Measurements from ENCODE around the gene PCNX2. TPM values are rescaled to one million over a fixed set of nuclear protein-coding genes. Genes with fewer than 3 reads are reported as not detected.

PCNX2 gene
- polyA plus RNA-seq, 1 donor (not counting 4 experiments of a cell fraction or from before 2014, with no cell fraction given) = 18.0 TPM

GRCh38 chr1:232992227-232992626 is 303.3 kb downstream of the PCNX2 start:
- dilution Hi-C loops (cut with MboI; ENCODE audit: extremely low pct_ligation_motif_present, low sequenced_read_pairs) = no loop called here

GRCh38 chr1:232991238-232991637 is 304.3 kb downstream of the PCNX2 start:
- no peak overlapping the region for H3K4me3 ChIP-seq (ENCODE audit: control insufficient read depth in 2 of 3, extremely low read depth in 1 of 3, insufficient read depth in 2 of 3, low read depth in 1 of 3, low read length in 3 of 3)
- FAIRE-seq (no peak), DNase-seq (ENCODE audit: low read depth, low spot score) (no peak)
- H3K27me3 ChIP-seq (ENCODE audit: control insufficient read depth, extremely low read depth, insufficient read depth, low read length) = no peaks in the 10 kb centered on the region
- dilution Hi-C loops (cut with MboI; ENCODE audit: extremely low pct_ligation_motif_present, low sequenced_read_pairs) = no loop called here
- H3K36me3 ChIP-seq (ENCODE audit: control insufficient read depth in 2 of 2, extremely low read depth in 1 of 2, insufficient read depth in 2 of 2, low read length in 2 of 2) = peaks cover 0 to 25% of the 10 kb centered on the region in 2 experiments
- H3K27ac ChIP-seq (ENCODE audit: control insufficient read depth, insufficient read depth, low read length) = no peak overlapping the region
- H4K20me1 ChIP-seq (ENCODE audit: control insufficient read depth, extremely low read depth, insufficient read depth, low read length) = no peaks in the 10 kb centered on the region
- H3K9ac ChIP-seq (ENCODE audit: control insufficient read depth, extremely low read depth, insufficient read depth, low read length) = no peak overlapping the region
- H3K9me3 ChIP-seq (ENCODE audit: control insufficient read depth, low read depth, low read length) = peaks cover 6% of the 10 kb centered on the region
- no peak overlapping the region for H3K4me2 ChIP-seq (ENCODE audit: control insufficient read depth, extremely low read depth, insufficient read depth, low read depth, low read length)
- no peak for TF ChIP-seq EZH2 (IDR thresholded peaks at IDR 0.05; ENCODE audit: low read length)
- no peak for TF ChIP-seq CTCF (optimal IDR thresholded peaks at IDR 0.05 in 1 of 3, IDR thresholded peaks at IDR 0.05 in 1 of 3, conservative IDR thresholded peaks at IDR 0.05 in 1 of 3; ENCODE audit: extremely low read depth in 1 of 3, insufficient read depth in 2 of 3, low read length in 3 of 3)
- no peak overlapping the region for H2AFZ ChIP-seq (ENCODE audit: control insufficient read depth, low read length)
- H3K9me1 ChIP-seq (ENCODE audit: control insufficient read depth, extremely low read depth, insufficient read depth, low read length) = no peaks in the 10 kb centered on the region
- no peaks in the 10 kb centered on the region for H3K79me2 ChIP-seq (ENCODE audit: control insufficient read depth, insufficient read depth, low read length)
- peaks cover 13% of the 10 kb centered on the region for H3K4me1 ChIP-seq (ENCODE audit: control insufficient read depth, extremely low read depth, insufficient read depth, low read length)

More at GRCh38 chr1:232992227-232992626, 303.3 kb downstream of the PCNX2 start:
- no peaks in the 10 kb centered on the region for H3K27me3 ChIP-seq (ENCODE audit: control insufficient read depth, extremely low read depth, insufficient read depth, low read length)
- H3K36me3 ChIP-seq (ENCODE audit: control insufficient read depth in 2 of 2, extremely low read depth in 1 of 2, insufficient read depth in 2 of 2, low read length in 2 of 2) = peaks cover 0 to 25% of the 10 kb centered on the region in 2 experiments
- no peaks in the 10 kb centered on the region for H3K9me1 ChIP-seq (ENCODE audit: control insufficient read depth, extremely low read depth, insufficient read depth, low read length)
- H3K9ac ChIP-seq (ENCODE audit: control insufficient read depth, extremely low read depth, insufficient read depth, low read length) = no peak overlapping the region
- H3K4me1 ChIP-seq (ENCODE audit: control insufficient read depth, extremely low read depth, insufficient read depth, low read length) = peaks cover 13% of the 10 kb centered on the region
- H3K27ac ChIP-seq (ENCODE audit: control insufficient read depth, insufficient read depth, low read length) = no peak overlapping the region
- H4K20me1 ChIP-seq (ENCODE audit: control insufficient read depth, extremely low read depth, insufficient read depth, low read length) = no peaks in the 10 kb centered on the region
- DNase-seq (ENCODE audit: low read depth, low spot score) (no peak), FAIRE-seq (no peak)
- H3K4me3 ChIP-seq (ENCODE audit: control insufficient read depth in 2 of 3, extremely low read depth in 1 of 3, insufficient read depth in 2 of 3, low read depth in 1 of 3, low read length in 3 of 3) = no peak overlapping the region
- H2AFZ ChIP-seq (ENCODE audit: control insufficient read depth, low read length) = no peak overlapping the region
- H3K4me2 ChIP-seq (ENCODE audit: control insufficient read depth, extremely low read depth, insufficient read depth, low read depth, low read length) = no peak overlapping the region
- TF ChIP-seq EZH2 (IDR thresholded peaks at IDR 0.05; ENCODE audit: low read length) (no peak), CTCF (optimal IDR thresholded peaks at IDR 0.05 in 1 of 3, IDR thresholded peaks at IDR 0.05 in 1 of 3, conservative IDR thresholded peaks at IDR 0.05 in 1 of 3; ENCODE audit: extremely low read depth in 1 of 3, insufficient read depth in 2 of 3, low read length in 3 of 3) (no peak)
- no peaks in the 10 kb centered on the region for H3K79me2 ChIP-seq (ENCODE audit: control insufficient read depth, insufficient read depth, low read length)
- peaks cover 6% of the 10 kb centered on the region for H3K9me3 ChIP-seq (ENCODE audit: control insufficient read depth, low read depth, low read length)
